B cell (primary cell): Measurements from ENCODE around the gene CALY. TPM values are rescaled to one million over a fixed set of nuclear protein-coding genes. Genes with fewer than 3 reads are reported as not detected.
A peak's percentile ranks its signal among the peaks of the same experiment; 100 is the strongest.

Source experiments
- ATAC-seq: fragments of 200-7000 bp; cut with Tn5 transposase; one replicate; pipeline ENCODE4 v1.10.0; 2021; ENCODE audit warnings: low read depth, mild to moderate bottlenecking, moderate number of reproducible peaks, moderate library complexity
- CTCF ChIA-PET: fragments of 350-600 bp; sonication (Branson Sonifier 250); formaldehyde crosslinking; loops from one replicate; lab custom pipeline; 2021; ENCODE audit warnings: antibody characterized with exemption, inconsistent platforms; lab: Charles Lee
- POLR2A ChIA-PET: fragments of 350-600 bp; sonication (Branson Sonifier 250); formaldehyde crosslinking; loops from one replicate; lab custom pipeline; 2021; ENCODE audit warnings: antibody characterized with exemption; lab: Charles Lee
- DNase-seq: peaks from one replicate; pipeline ENCODE4 v3.0.0; 2013
- H2AFZ ChIP-seq: 2 replicates; pipeline ENCODE4 v1.6.1; 2012; ENCODE audit warnings: mild to moderate bottlenecking, low read depth, low read length; ENCODE audit not compliant: insufficient read depth, poor library complexity, severe bottlenecking
- H3K27ac ChIP-seq, 2 donors: 1 replicate in 1 of 2; 2 replicates in 1 of 2; pipeline ENCODE4 v1.5.1; 2012 to 2013; ENCODE audit warnings: low read length in 2 of 2, mild to moderate bottlenecking in 2 of 2, moderate library complexity in 1 of 2
- H3K27me3 ChIP-seq, 4 experiments: fragments of 200-600 bp in 1 of 4; sonication (generic) in 1 of 4; replicated peaks in 1 of 4; 1 replicate in 2 of 4; 2 replicates in 2 of 4; pipeline versions ENCODE4 v1.6.1 to v1.7.0; 2013 to 2016; ENCODE audit warnings: low read length in 3 of 4, mild to moderate bottlenecking in 2 of 4, mixed read lengths in 1 of 4, moderate library complexity in 1 of 4; ENCODE audit not compliant: insufficient read depth in 4 of 4, control insufficient read depth in 3 of 4; ENCODE audit errors: control extremely low read depth in 1 of 4
- H3K36me3 ChIP-seq, 2 experiments: replicated peaks in 1 of 2; 1 replicate in 1 of 2; 2 replicates in 1 of 2; pipeline versions ENCODE4 v1.6.1 to v1.7.1; 2013; ENCODE audit warnings: low read length in 1 of 2; ENCODE audit not compliant: insufficient read depth in 2 of 2, control insufficient read depth in 1 of 2; ENCODE audit errors: control extremely low read depth in 1 of 2, extremely low read depth in 1 of 2
- H3K4me1 ChIP-seq, 2 donors: fragments of 200-600 bp in 1 of 2; sonication (generic) in 1 of 2; 1 replicate in 1 of 2; 2 replicates in 1 of 2; pipeline versions ENCODE4 v1.5.1 to v1.6.1; 2013 to 2017; ENCODE audit warnings: low read length in 2 of 2; ENCODE audit not compliant: control insufficient read depth in 2 of 2, insufficient read depth in 2 of 2
- H3K4me2 ChIP-seq: replicated peaks from 2 replicates; pipeline ENCODE3; 2012; ENCODE audit warnings: mild to moderate bottlenecking, low read depth, low read length; ENCODE audit not compliant: poor library complexity, severe bottlenecking
- H3K4me3 ChIP-seq, 5 experiments: fragments of 200-600 bp in 1 of 5; sonication (generic) in 1 of 5; 1 replicate in 3 of 5; 2 replicates in 2 of 5; pipeline versions ENCODE4 v1.5.1 to v1.7.0; 2011 to 2016; ENCODE audit warnings: low read length in 4 of 5, mild to moderate bottlenecking in 4 of 5, low read depth in 2 of 5, control low read depth in 1 of 5, moderate library complexity in 1 of 5; ENCODE audit not compliant: insufficient read depth in 1 of 5; ENCODE audit errors: control extremely low read depth in 1 of 5, extremely low read depth in 1 of 5
- H3K79me2 ChIP-seq: fragments of 200-600 bp; sonication (generic); one replicate; pipeline ENCODE4 v1.6.0; 2016; ENCODE audit warnings: low read length; ENCODE audit not compliant: control insufficient read depth, insufficient read depth
- H3K9ac ChIP-seq: fragments of 200-600 bp; sonication (generic); 2 replicates; pipeline ENCODE4 v1.6.1; 2017; ENCODE audit warnings: mild to moderate bottlenecking, low read length, moderate library complexity
- H3K9me3 ChIP-seq, 3 donors: one replicate each; pipeline versions ENCODE4 v1.6.1 to v1.7.1; 2013; ENCODE audit warnings: low read length in 2 of 3; ENCODE audit not compliant: control insufficient read depth in 2 of 3, insufficient read depth in 1 of 3; ENCODE audit errors: control extremely low read depth in 1 of 3
- H4K20me1 ChIP-seq: 2 replicates; pipeline ENCODE4 v1.6.0; 2012; ENCODE audit warnings: mild to moderate bottlenecking, low read length; ENCODE audit not compliant: insufficient read depth, control insufficient read depth, poor library complexity, severe bottlenecking
- H3K27ac Mint-ChIP-seq: one replicate; pipeline ENCODE4 v1.8.0; 2021; ENCODE audit warnings: mixed read lengths
- H3K27me3 Mint-ChIP-seq: one replicate; pipeline ENCODE4 v1.8.0; 2021; ENCODE audit warnings: mixed read lengths
- H3K4me1 Mint-ChIP-seq: one replicate; pipeline ENCODE4 v1.8.0; 2021; ENCODE audit warnings: mixed read lengths
- H3K4me3 Mint-ChIP-seq: one replicate; pipeline ENCODE4 v1.8.0; 2021; ENCODE audit warnings: mixed read lengths
- H3K9me3 Mint-ChIP-seq: one replicate; pipeline ENCODE4 v1.8.0; 2022; ENCODE audit warnings: mixed read lengths; ENCODE audit not compliant: insufficient read depth
- CTCF ChIP-seq: fragments of 200-600 bp; IDR thresholded peaks from one replicate; pipeline ENCODE4 v1.8.0; 2022; ENCODE audit warnings: antibody characterized with exemption, mild to moderate bottlenecking
- EZH2 ChIP-seq: IDR thresholded peaks from 2 replicates; pipeline ENCODE4 v1.6.1; 2012; ENCODE audit warnings: borderline replicate concordance, low read depth, mild to moderate bottlenecking, moderate library complexity, low read length; ENCODE audit not compliant: insufficient read depth, poor library complexity, severe bottlenecking
- WGBS: methylation state at CpG from one replicate; pipeline ENCODE4 v1.1.5; 2013; ENCODE audit warnings: missing lambda C conversion rate; ENCODE audit not compliant: insufficient coverage; 5-methylcytosine and 5-hydroxymethylcytosine counted together
- intact Hi-C: fragments of 100-400 bp; cut with micrococcal nuclease; formaldehyde crosslinking; loops from one replicate; pipeline ENCODE4 v1.10.0; 2022
- polyA plus RNA-seq: library from polyadenylated mRNA; depleted of rRNA; stranded (reverse); fragments of >200 nt; gene quantifications from 2 replicates; pipeline ENCODE4 v1.2.3, GENCODE V29; 2012
- total RNA-seq, 2 donors: library from RNA; stranded (reverse); fragments of 120-200 nt in 1 of 2; gene quantifications; 1 replicate in 1 of 2; 2 replicates in 1 of 2; pipeline versions ENCODE4 v1.2.3 to v1.2.4, GENCODE V29; 2013 to 2022

CALY gene
- total and polyA plus RNA-seq, 2 donors (not counting 1 experiment from before 2014, with no cell fraction given) = 0.21 TPM; not detected in 1

DNA sequence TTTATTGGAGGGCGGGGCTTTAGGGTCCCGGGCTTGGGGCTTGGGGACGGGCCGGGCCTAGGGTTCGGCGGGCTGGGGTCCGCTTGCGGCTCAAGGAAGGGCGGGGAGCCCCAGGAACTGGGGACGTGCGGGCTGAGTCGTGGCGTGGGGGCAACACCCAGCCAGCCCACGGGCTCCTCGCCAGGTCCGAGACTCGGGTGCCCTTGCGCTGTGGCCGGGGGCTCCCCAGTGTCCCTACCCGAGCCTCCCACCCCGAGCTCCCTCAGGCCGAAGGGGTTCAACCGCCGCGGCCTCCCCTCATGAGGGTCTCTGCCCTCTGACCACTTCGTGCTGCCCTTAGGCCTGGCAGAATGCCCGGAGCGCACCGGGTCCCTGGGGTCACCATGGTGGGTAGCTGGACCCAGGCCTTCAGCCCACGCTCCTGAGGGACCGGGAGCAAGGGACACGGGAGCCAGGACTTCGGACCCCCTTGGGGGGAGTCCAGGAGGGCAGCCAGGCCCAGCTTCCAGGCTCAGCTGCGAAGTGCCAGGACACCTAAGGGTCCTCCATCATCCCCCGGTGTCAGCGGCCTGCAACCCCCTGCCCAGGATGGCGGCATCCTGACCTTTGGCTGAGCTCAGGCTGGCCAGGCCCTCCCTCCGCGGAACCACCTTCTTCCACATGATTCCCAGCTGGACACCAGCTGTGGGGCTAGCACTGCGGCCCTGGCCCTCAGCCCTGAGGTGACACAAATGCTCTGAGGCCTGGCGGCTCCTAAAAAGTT lies 21.6 kb upstream of the CALY start:
- peaks cover 21% of the 10 kb centered on the region for H4K20me1 ChIP-seq
- H2AFZ ChIP-seq = no peak overlapping the region
- ChIA-PET CTCF (interaction anchor here (1.0 to 3.6 kb wide), 5 partner anchors 12 to 161 kb away, joined by 3 to 18 read pairs (median 3); partner anchors contain the start of gene MTG1), POLR2A (interaction anchor here (1.0 to 1.7 kb wide), 2 partner anchors 15 to 33 kb away, joined by 5 to 11 read pairs; partner anchors contain the start of gene ECHS1)
- no peak overlapping the region for H3K4me2 ChIP-seq
- Mint-ChIP-seq H3K27ac (no peak overlapping the region), H3K27me3 (no peaks in the 10 kb centered on the region), H3K4me1 (peaks cover 30% of the 10 kb centered on the region), H3K9me3 (no peaks in the 10 kb centered on the region), H3K4me3 (peak overlapping the region; percentile 53)
- no peak for TF ChIP-seq EZH2
- TF ChIP-seq CTCF = no peak
- DNase-seq = no peak
- H3K79me2 ChIP-seq = peaks cover 24% of the 10 kb centered on the region
- peaks cover 0 to 17% (median 0%) of the 10 kb centered on the region in 3 donors for H3K9me3 ChIP-seq
- WGBS = 89% methylated on average over 41 of the region's 41 CpGs
- no peak for ATAC-seq
- H3K9ac ChIP-seq = no peak overlapping the region
- H3K27me3 ChIP-seq = no peaks in the 10 kb centered on the region
- no peak overlapping the region for H3K4me3 ChIP-seq
- intact Hi-C loops = loop anchor here (1.0 to 5.0 kb wide), 4 partner anchors 15 to 51 kb away; partner anchors contain the start of genes ECHS1, MTG1, TUBGCP2 and ZNF511
- H3K4me1 ChIP-seq = peaks cover 20 to 39% of the 10 kb centered on the region in 2 donors
- no peak overlapping the region for H3K27ac ChIP-seq
- H3K36me3 ChIP-seq = peaks cover 0 to 10% of the 10 kb centered on the region in 2 experiments
